ENCODE results near the gene PAQR5.
A peak's percentile ranks its signal among the peaks of the same experiment; 100 is the strongest.

The PAQR5 gene

GRCh38 chr15:69391046-69391757 is 92.5 kb downstream of the PAQR5 start:
- no peak for DNase-seq

- DNase-seq: no peak
Observed at GRCh38 chr15:69392352-69392751, 93.6 kb downstream of the PAQR5 start.

GRCh38 chr15:69393831-69394491 is 95.2 kb downstream of the PAQR5 start:
- DNase-seq: peak; percentile 40

GRCh38 chr15:69394556-69395282 is 96.0 kb downstream of the PAQR5 start:
- peak; percentile 83 for DNase-seq

- no peak for DNase-seq
Observed at GRCh38 chr15:69395460-69395859, 96.7 kb downstream of the PAQR5 start.

GRCh38 chr15:69395991-69396390 is 97.3 kb downstream of the PAQR5 start:
- DNase-seq: no peak

GRCh38 chr15:69398491-69398891 is 99.8 kb downstream of the PAQR5 start:
- no peak for DNase-seq

GRCh38 chr15:69400850-69401249 is 102.1 kb downstream of the PAQR5 start:
- DNase-seq: no peak

GRCh38 chr15:69402816-69403215 is 104.1 kb downstream of the PAQR5 start:
- DNase-seq: no peak

GRCh38 chr15:69403594-69403993 is 104.9 kb downstream of the PAQR5 start:
- DNase-seq: no peak

- DNase-seq: no peak
Observed at GRCh38 chr15:69405110-69405509, 106.4 kb downstream of the PAQR5 start.

- no peak for DNase-seq
Observed at GRCh38 chr15:69407719-69408400, 109.1 kb downstream of the PAQR5 start.

- no peak for DNase-seq
Observed at GRCh38 chr15:69408841-69409240, 110.1 kb downstream of the PAQR5 start.

GRCh38 chr15:69410248-69410874 is 111.6 kb downstream of the PAQR5 start:
- no peak for DNase-seq

GRCh38 chr15:69412274-69412673 is 113.6 kb downstream of the PAQR5 start:
- DNase-seq: no peak

- DNase-seq: no peak
Observed at GRCh38 chr15:69412701-69413100, 114.0 kb downstream of the PAQR5 start.

- peak; percentile 92 for DNase-seq
Observed at GRCh38 chr15:69413822-69414700, 115.3 kb downstream of the PAQR5 start, which contains the start of gene KIF23. Gene KIF23 (plus strand): TSS chr15:69414349. CDS start chr15:69414466, 117 bp downstream.

- DNase-seq: peak; percentile 88
Observed at GRCh38 chr15:69414701-69415167, 116.0 kb downstream of the PAQR5 start.

GRCh38 chr15:69415381-69415780 is 116.7 kb downstream of the PAQR5 start:
- no peak for DNase-seq

- DNase-seq: no peak
Observed at GRCh38 chr15:69417581-69417980, 118.9 kb downstream of the PAQR5 start.

GRCh38 chr15:69421498-69421897 is 122.8 kb downstream of the PAQR5 start:
- DNase-seq: no peak

Data from right kidney (tissue), 1 donor.